GM23338 (cell line): ENCODE measurements around the gene TBKBP1. TPM values are rescaled to one million over a fixed set of nuclear protein-coding genes. Genes with fewer than 3 reads are reported as not detected.

Experiments
- ATAC-seq: fragments of 200-7000 bp; cut with Tn5 transposase; 3 replicates; pipeline ENCODE4 v1.9.1; 2020
- DNase-seq: peaks from one replicate; pipeline ENCODE4 v3.0.0-alpha.2; 2015; ENCODE audit warnings: low spot score
- H2AFZ ChIP-seq: fragments of 200-600 bp; sonication (generic); 2 replicates; pipeline ENCODE4 v1.8.0; 2016; ENCODE audit warnings: antibody characterized with exemption, mild to moderate bottlenecking, moderate library complexity
- H3F3A ChIP-seq: fragments of 200-600 bp; sonication (generic); replicated peaks from 2 replicates; pipeline ENCODE4 v1.8.0; 2017; ENCODE audit warnings: antibody characterized with exemption, mixed run types, low read depth
- H3K27ac ChIP-seq: fragments of 200-600 bp; sonication (generic); 2 replicates; pipeline ENCODE4 v1.6.1; 2016; ENCODE audit warnings: low read depth
- H3K27me3 ChIP-seq: fragments of 200-600 bp; sonication (generic); 2 replicates; pipeline ENCODE4 v1.8.0; 2016; ENCODE audit warnings: mild to moderate bottlenecking, mixed run types, moderate library complexity; ENCODE audit not compliant: insufficient read depth
- H3K36me3 ChIP-seq: fragments of 200-600 bp; sonication (generic); 2 replicates; pipeline ENCODE4 v1.8.0; 2016; ENCODE audit warnings: mild to moderate bottlenecking; ENCODE audit not compliant: insufficient read depth
- H3K4me1 ChIP-seq: fragments of 200-600 bp; sonication (generic); 2 replicates; pipeline ENCODE4 v1.8.0; 2016; ENCODE audit warnings: mild to moderate bottlenecking, moderate library complexity; ENCODE audit not compliant: insufficient read depth
- H3K4me2 ChIP-seq: fragments of 200-600 bp; sonication (generic); 2 replicates; pipeline ENCODE4 v1.7.1; 2017; ENCODE audit warnings: mixed run types
- H3K4me3 ChIP-seq: fragments of 200-600 bp; sonication (generic); 2 replicates; pipeline ENCODE4 v1.6.1; 2016; ENCODE audit warnings: mixed run types
- H3K79me2 ChIP-seq: fragments of 200-600 bp; sonication (generic); replicated peaks from 2 replicates; pipeline ENCODE4 v1.8.0; 2017; ENCODE audit warnings: mild to moderate bottlenecking; ENCODE audit not compliant: insufficient read depth
- H3K9me2 ChIP-seq: fragments of 200-600 bp; sonication (generic); 2 replicates; pipeline ENCODE4 v1.8.0; 2017; ENCODE audit not compliant: insufficient read depth
- H4K20me1 ChIP-seq: fragments of 200-600 bp; sonication (generic); replicated peaks from 2 replicates; pipeline ENCODE4 v1.8.0; 2017; ENCODE audit warnings: mild to moderate bottlenecking; ENCODE audit not compliant: insufficient read depth
- H3K27ac Mint-ChIP-seq: 2 replicates; pipeline ENCODE4 v1.8.0; 2020; ENCODE audit warnings: inconsistent platforms, mild to moderate bottlenecking, moderate library complexity, mixed read lengths
- H3K27me3 Mint-ChIP-seq: 3 replicates; pipeline ENCODE4 v1.8.0; 2022; ENCODE audit warnings: low read depth, mild to moderate bottlenecking, moderate library complexity, mixed read lengths, inconsistent platforms; ENCODE audit not compliant: insufficient read depth, poor library complexity
- H3K36me3 Mint-ChIP-seq: 3 replicates; pipeline ENCODE4 v1.8.0; 2021; ENCODE audit warnings: low read depth, mild to moderate bottlenecking, inconsistent platforms, moderate library complexity, mixed read lengths
- H3K4me1 Mint-ChIP-seq: 3 replicates; pipeline ENCODE4 v1.8.0; 2020; ENCODE audit warnings: mild to moderate bottlenecking, inconsistent platforms, mixed read lengths
- H3K4me3 Mint-ChIP-seq: 3 replicates; pipeline ENCODE4 v1.8.0; 2021; ENCODE audit warnings: moderate library complexity, mild to moderate bottlenecking, inconsistent platforms, mixed read lengths
- H3K9me3 Mint-ChIP-seq: 3 replicates; pipeline ENCODE4 v1.8.0; 2020; ENCODE audit warnings: moderate library complexity, mild to moderate bottlenecking, inconsistent platforms, mixed read lengths
- EZH2phosphoT487 ChIP-seq: fragments of 200-600 bp; sonication (generic); IDR thresholded peaks from one replicate; pipeline ENCODE4 v1.8.1; 2018; ENCODE audit warnings: antibody characterized with exemption; ENCODE audit not compliant: unreplicated experiment
- JUNB ChIP-seq: IDR thresholded peaks from one replicate; pipeline ENCODE4 v1.6.1; 2016; ENCODE audit warnings: antibody characterized with exemption; ENCODE audit not compliant: unreplicated experiment
- NANOG ChIP-seq: IDR thresholded peaks from 2 replicates; pipeline ENCODE4 v1.6.1; 2016; ENCODE audit warnings: antibody characterized with exemption, borderline replicate concordance
- STAT1 ChIP-seq: IDR thresholded peaks from one replicate; pipeline ENCODE4 v1.6.1; 2016; ENCODE audit warnings: antibody characterized with exemption; ENCODE audit not compliant: unreplicated experiment
- ZNF114 ChIP-seq: fragments of 250-450 bp; sonication (Bioruptor Pico); IDR thresholded peaks from 2 replicates; pipeline ENCODE4 v1.5.0; 2020; ENCODE audit warnings: mild to moderate bottlenecking, moderate library complexity
- ZNF331 ChIP-seq: fragments of 250-450 bp; sonication (Bioruptor Pico); IDR thresholded peaks from 2 replicates; pipeline ENCODE4 v1.5.0; 2020; ENCODE audit warnings: low read depth, mild to moderate bottlenecking, moderate library complexity
- polyA plus RNA-seq: library from polyadenylated mRNA; unstranded; fragments of >200 nt; fragmentation: Nextera tagmentation; extraction: Ambion mirVana; gene quantifications from 2 replicates; pipeline ENCODE4 v1.2.1, GENCODE V29; 2016
- total RNA-seq: library from RNA; depleted of rRNA; stranded (reverse); fragments of >200 nt; shearing (Covaris generic); gene quantifications from 2 replicates; pipeline ENCODE4 v1.2.3, GENCODE V29; 2014
- TF ChIP-seq, protein P1 (sequence below): fragments of 250-450 bp; sonication (Bioruptor Pico); IDR thresholded peaks from 2 replicates; pipeline ENCODE4 v1.5.0; 2020; ENCODE audit warnings: mild to moderate bottlenecking, moderate library complexity
- TF ChIP-seq, protein P2 (sequence below), 2 experiments: fragments of 200-600 bp in 1 of 2; sonication (generic) in 1 of 2; conservative IDR thresholded peaks; 2 replicates each; pipeline versions ENCODE4 v1.5.1 to v1.6.1; 2016 to 2017; ENCODE audit warnings: antibody characterized with exemption in 2 of 2, low read depth in 2 of 2, mild to moderate bottlenecking in 2 of 2, moderate library complexity in 1 of 2
- TF ChIP-seq, protein P3 (sequence below): IDR thresholded peaks from 2 replicates; pipeline ENCODE4 v1.6.1; 2016; ENCODE audit warnings: antibody characterized with exemption
- TF ChIP-seq, protein P4 (sequence below): IDR thresholded peaks from one replicate; pipeline ENCODE4 v1.6.1; 2018; ENCODE audit warnings: antibody characterized with exemption; ENCODE audit not compliant: unreplicated experiment

TBKBP1 gene
- total and polyA plus RNA-seq, 2 experiments from 2014 or later: 2.5 to 12.1 TPM

DNA sequence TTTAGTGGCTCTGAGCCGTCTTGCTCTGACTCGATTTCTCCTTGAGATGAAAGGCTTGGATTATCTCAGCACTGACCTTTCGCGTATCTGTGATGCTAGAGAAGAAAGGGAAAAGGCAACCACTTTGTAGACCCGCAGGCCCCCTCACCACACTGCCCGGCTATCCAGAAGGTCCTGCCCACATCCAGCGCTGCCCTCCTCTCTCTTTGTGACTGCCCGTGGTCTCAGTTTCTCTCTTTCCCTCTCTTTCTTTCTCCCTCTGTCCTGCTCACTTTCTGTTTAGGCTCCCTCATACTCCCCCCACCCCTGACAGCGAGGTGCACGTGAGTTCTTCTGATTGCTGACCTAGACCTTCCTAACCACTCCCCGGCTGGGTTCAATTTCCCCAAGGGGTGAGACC is 26.2 kb downstream of the TBKBP1 start:
- Histone ChIP-seq H3K27me3 (peaks cover 42% of the 10 kb centered on the region), H3K79me2 (no peaks in the 10 kb centered on the region), H3K4me1 (peaks cover 17% of the 10 kb centered on the region; the same call in 1 of the 2 replicates), H3K4me2 (peak overlapping the region; percentile 74), H2AFZ (peak overlapping the region; percentile 81), H3K9me2 (no peaks in the 10 kb centered on the region), H3K36me3 (no peaks in the 10 kb centered on the region), H3F3A (no peaks in the 10 kb centered on the region), H3K27ac (no peak overlapping the region), H4K20me1 (no peaks in the 10 kb centered on the region), H3K4me3 (peak overlapping the region; percentile 50; the same call in 1 of the 2 replicates)
- DNase-seq (no peak), ATAC-seq (no peak)
- Mint-ChIP-seq H3K27me3 (peaks cover 21% of the 10 kb centered on the region), H3K4me1 (peaks cover 29% of the 10 kb centered on the region), H3K36me3 (no peaks in the 10 kb centered on the region; the same call in 2 of the 3 replicates), H3K4me3 (no peak overlapping the region), H3K27ac (no peak overlapping the region), H3K9me3 (no peaks in the 10 kb centered on the region; the same call in 2 of the 3 replicates)
- TF ChIP-seq ZNF114 (CRISPR knock-in tag): no peak
- no peak for TF ChIP-seq NANOG
- TF ChIP-seq ZNF331: no peak
- TF ChIP-seq, protein P1, sequence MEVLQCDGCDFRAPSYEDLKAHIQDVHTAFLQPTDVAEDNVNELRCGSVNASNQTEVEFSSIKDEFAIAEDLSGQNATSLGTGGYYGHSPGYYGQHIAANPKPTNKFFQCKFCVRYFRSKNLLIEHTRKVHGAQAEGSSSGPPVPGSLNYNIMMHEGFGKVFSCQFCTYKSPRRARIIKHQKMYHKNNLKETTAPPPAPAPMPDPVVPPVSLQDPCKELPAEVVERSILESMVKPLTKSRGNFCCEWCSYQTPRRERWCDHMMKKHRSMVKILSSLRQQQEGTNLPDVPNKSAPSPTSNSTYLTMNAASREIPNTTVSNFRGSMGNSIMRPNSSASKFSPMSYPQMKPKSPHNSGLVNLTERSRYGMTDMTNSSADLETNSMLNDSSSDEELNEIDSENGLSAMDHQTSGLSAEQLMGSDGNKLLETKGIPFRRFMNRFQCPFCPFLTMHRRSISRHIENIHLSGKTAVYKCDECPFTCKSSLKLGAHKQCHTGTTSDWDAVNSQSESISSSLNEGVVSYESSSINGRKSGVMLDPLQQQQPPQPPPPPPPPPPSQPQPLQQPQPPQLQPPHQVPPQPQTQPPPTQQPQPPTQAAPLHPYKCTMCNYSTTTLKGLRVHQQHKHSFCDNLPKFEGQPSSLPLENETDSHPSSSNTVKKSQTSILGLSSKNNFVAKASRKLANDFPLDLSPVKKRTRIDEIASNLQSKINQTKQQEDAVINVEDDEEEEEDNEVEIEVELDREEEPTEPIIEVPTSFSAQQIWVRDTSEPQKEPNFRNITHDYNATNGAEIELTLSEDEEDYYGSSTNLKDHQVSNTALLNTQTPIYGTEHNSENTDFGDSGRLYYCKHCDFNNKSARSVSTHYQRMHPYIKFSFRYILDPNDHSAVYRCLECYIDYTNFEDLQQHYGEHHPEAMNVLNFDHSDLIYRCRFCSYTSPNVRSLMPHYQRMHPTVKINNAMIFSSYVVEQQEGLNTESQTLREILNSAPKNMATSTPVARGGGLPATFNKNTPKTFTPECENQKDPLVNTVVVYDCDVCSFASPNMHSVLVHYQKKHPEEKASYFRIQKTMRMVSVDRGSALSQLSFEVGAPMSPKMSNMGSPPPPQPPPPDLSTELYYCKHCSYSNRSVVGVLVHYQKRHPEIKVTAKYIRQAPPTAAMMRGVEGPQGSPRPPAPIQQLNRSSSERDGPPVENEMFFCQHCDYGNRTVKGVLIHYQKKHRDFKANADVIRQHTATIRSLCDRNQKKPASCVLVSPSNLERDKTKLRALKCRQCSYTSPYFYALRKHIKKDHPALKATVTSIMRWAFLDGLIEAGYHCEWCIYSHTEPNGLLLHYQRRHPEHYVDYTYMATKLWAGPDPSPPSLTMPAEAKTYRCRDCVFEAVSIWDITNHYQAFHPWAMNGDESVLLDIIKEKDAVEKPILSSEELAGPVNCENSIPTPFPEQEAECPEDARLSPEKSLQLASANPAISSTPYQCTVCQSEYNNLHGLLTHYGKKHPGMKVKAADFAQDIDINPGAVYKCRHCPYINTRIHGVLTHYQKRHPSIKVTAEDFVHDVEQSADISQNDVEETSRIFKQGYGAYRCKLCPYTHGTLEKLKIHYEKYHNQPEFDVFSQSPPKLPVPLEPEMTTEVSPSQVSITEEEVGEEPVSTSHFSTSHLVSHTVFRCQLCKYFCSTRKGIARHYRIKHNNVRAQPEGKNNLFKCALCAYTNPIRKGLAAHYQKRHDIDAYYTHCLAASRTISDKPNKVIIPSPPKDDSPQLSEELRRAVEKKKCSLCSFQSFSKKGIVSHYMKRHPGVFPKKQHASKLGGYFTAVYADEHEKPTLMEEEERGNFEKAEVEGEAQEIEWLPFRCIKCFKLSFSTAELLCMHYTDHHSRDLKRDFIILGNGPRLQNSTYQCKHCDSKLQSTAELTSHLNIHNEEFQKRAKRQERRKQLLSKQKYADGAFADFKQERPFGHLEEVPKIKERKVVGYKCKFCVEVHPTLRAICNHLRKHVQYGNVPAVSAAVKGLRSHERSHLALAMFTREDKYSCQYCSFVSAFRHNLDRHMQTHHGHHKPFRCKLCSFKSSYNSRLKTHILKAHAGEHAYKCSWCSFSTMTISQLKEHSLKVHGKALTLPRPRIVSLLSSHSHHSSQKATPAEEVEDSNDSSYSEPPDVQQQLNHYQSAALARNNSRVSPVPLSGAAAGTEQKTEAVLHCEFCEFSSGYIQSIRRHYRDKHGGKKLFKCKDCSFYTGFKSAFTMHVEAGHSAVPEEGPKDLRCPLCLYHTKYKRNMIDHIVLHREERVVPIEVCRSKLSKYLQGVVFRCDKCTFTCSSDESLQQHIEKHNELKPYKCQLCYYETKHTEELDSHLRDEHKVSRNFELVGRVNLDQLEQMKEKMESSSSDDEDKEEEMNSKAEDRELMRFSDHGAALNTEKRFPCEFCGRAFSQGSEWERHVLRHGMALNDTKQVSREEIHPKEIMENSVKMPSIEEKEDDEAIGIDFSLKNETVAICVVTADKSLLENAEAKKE (CRISPR knock-in tag): no peak
- TF ChIP-seq, protein P2, sequence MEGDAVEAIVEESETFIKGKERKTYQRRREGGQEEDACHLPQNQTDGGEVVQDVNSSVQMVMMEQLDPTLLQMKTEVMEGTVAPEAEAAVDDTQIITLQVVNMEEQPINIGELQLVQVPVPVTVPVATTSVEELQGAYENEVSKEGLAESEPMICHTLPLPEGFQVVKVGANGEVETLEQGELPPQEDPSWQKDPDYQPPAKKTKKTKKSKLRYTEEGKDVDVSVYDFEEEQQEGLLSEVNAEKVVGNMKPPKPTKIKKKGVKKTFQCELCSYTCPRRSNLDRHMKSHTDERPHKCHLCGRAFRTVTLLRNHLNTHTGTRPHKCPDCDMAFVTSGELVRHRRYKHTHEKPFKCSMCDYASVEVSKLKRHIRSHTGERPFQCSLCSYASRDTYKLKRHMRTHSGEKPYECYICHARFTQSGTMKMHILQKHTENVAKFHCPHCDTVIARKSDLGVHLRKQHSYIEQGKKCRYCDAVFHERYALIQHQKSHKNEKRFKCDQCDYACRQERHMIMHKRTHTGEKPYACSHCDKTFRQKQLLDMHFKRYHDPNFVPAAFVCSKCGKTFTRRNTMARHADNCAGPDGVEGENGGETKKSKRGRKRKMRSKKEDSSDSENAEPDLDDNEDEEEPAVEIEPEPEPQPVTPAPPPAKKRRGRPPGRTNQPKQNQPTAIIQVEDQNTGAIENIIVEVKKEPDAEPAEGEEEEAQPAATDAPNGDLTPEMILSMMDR (conservative IDR thresholded peaks at IDR 0.05; ENCODE audit: low read depth in 2 of 2): no peak
- TF ChIP-seq, protein P3, sequence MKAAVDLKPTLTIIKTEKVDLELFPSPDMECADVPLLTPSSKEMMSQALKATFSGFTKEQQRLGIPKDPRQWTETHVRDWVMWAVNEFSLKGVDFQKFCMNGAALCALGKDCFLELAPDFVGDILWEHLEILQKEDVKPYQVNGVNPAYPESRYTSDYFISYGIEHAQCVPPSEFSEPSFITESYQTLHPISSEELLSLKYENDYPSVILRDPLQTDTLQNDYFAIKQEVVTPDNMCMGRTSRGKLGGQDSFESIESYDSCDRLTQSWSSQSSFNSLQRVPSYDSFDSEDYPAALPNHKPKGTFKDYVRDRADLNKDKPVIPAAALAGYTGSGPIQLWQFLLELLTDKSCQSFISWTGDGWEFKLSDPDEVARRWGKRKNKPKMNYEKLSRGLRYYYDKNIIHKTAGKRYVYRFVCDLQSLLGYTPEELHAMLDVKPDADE: no peak
- TF ChIP-seq, protein P4, sequence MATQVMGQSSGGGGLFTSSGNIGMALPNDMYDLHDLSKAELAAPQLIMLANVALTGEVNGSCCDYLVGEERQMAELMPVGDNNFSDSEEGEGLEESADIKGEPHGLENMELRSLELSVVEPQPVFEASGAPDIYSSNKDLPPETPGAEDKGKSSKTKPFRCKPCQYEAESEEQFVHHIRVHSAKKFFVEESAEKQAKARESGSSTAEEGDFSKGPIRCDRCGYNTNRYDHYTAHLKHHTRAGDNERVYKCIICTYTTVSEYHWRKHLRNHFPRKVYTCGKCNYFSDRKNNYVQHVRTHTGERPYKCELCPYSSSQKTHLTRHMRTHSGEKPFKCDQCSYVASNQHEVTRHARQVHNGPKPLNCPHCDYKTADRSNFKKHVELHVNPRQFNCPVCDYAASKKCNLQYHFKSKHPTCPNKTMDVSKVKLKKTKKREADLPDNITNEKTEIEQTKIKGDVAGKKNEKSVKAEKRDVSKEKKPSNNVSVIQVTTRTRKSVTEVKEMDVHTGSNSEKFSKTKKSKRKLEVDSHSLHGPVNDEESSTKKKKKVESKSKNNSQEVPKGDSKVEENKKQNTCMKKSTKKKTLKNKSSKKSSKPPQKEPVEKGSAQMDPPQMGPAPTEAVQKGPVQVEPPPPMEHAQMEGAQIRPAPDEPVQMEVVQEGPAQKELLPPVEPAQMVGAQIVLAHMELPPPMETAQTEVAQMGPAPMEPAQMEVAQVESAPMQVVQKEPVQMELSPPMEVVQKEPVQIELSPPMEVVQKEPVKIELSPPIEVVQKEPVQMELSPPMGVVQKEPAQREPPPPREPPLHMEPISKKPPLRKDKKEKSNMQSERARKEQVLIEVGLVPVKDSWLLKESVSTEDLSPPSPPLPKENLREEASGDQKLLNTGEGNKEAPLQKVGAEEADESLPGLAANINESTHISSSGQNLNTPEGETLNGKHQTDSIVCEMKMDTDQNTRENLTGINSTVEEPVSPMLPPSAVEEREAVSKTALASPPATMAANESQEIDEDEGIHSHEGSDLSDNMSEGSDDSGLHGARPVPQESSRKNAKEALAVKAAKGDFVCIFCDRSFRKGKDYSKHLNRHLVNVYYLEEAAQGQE: no peak
- TF ChIP-seq STAT1: no peak
- no peak for TF ChIP-seq EZH2phosphoT487
- no peak for TF ChIP-seq JUNB
